Measurements from ENCODE around the gene CHAC1. TPM values are rescaled to one million over a fixed set of nuclear protein-coding genes. Genes with fewer than 3 reads are reported as not detected.
A peak's percentile ranks its signal among the peaks of the same experiment; 100 is the strongest.

The CHAC1 gene
- polyA plus RNA-seq, 3 donors, result 0.15 TPM; not detected in 2

DNA sequence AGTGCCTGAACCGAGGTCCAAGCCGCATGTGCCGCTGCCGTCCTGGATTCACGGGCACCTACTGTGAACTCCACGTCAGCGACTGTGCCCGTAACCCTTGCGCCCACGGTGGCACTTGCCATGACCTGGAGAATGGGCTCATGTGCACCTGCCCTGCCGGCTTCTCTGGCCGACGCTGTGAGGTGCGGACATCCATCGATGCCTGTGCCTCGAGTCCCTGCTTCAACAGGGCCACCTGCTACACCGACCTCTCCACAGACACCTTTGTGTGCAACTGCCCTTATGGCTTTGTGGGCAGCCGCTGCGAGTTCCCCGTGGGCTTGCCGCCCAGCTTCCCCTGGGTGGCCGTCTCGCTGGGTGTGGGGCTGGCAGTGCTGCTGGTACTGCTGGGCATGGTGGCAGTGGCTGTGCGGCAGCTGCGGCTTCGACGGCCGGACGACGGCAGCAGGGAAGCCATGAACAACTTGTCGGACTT is 17.0 kb upstream of the CHAC1 start:
- Mint-ChIP-seq H3K4me1 (peaks cover 33% of the 10 kb centered on the region), H3K27ac (no peak overlapping the region), H3K4me3 (no peak overlapping the region), H3K36me3 (peaks cover 1 to 2% of the 10 kb centered on the region in 2 donors), H3K27me3 (ENCODE audit: low read depth in 3 of 3) (peaks cover 20 to 33% (median 27%) of the 10 kb centered on the region in 3 donors), H3K9me3 (peaks cover 0 to under 1% (median 0%) of the 10 kb centered on the region in 7 donors)
- H3K4me3 ChIP-seq (replicated peaks in 1 of 3; ENCODE audit: low read depth in 2 of 3, low read length in 3 of 3), result no peak overlapping the region
- H3K27ac ChIP-seq (ENCODE audit: low read depth in 1 of 2, low read length in 2 of 2), result no peak overlapping the region
- no peaks in the 10 kb centered on the region for H3K36me3 ChIP-seq (replicated peaks in 1 of 2; ENCODE audit: control insufficient read depth in 1 of 2, insufficient read depth in 2 of 2, low read length in 2 of 2)
- H3K4me1 ChIP-seq (ENCODE audit: control insufficient read depth in 1 of 2, insufficient read depth in 2 of 2, low read length in 2 of 2), result peaks cover 21 to 32% of the 10 kb centered on the region in 2 donors
- peaks cover 6 to 18% of the 10 kb centered on the region in 2 donors for H3K27me3 ChIP-seq (ENCODE audit: control insufficient read depth in 2 of 2, insufficient read depth in 2 of 2, low read length in 2 of 2)
- no peak overlapping the region for H3K4me2 ChIP-seq (replicated peaks; ENCODE audit: extremely low read depth, low read length, poor library complexity, severe bottlenecking)
- DNase-seq, result no peak
- TF ChIP-seq, protein P1, sequence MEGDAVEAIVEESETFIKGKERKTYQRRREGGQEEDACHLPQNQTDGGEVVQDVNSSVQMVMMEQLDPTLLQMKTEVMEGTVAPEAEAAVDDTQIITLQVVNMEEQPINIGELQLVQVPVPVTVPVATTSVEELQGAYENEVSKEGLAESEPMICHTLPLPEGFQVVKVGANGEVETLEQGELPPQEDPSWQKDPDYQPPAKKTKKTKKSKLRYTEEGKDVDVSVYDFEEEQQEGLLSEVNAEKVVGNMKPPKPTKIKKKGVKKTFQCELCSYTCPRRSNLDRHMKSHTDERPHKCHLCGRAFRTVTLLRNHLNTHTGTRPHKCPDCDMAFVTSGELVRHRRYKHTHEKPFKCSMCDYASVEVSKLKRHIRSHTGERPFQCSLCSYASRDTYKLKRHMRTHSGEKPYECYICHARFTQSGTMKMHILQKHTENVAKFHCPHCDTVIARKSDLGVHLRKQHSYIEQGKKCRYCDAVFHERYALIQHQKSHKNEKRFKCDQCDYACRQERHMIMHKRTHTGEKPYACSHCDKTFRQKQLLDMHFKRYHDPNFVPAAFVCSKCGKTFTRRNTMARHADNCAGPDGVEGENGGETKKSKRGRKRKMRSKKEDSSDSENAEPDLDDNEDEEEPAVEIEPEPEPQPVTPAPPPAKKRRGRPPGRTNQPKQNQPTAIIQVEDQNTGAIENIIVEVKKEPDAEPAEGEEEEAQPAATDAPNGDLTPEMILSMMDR (IDR thresholded peaks at IDR 0.05), result no peak
- intact Hi-C loops (cut with micrococcal nuclease), result no loop called here
- no peaks in the 10 kb centered on the region for H3K79me2 ChIP-seq (ENCODE audit: insufficient read depth, low read length)
- peaks cover 0 to 1% of the 10 kb centered on the region in 2 donors for H3K9me3 ChIP-seq (replicated peaks in 1 of 2; ENCODE audit: control insufficient read depth in 1 of 2, insufficient read depth in 1 of 2, low read length in 2 of 2)
- H3K9ac ChIP-seq (ENCODE audit: insufficient read depth, low read length, poor library complexity, severe bottlenecking), result no peak overlapping the region
- no peak overlapping the region for H2AFZ ChIP-seq (ENCODE audit: insufficient read depth, low read depth, low read length, poor library complexity, severe bottlenecking)
- no peaks in the 10 kb centered on the region for H4K20me1 ChIP-seq (ENCODE audit: insufficient read depth, low read length)
- 93% methylated on average over 29 of the region's 31 CpGs for WGBS (ENCODE audit: insufficient coverage)

DNA sequence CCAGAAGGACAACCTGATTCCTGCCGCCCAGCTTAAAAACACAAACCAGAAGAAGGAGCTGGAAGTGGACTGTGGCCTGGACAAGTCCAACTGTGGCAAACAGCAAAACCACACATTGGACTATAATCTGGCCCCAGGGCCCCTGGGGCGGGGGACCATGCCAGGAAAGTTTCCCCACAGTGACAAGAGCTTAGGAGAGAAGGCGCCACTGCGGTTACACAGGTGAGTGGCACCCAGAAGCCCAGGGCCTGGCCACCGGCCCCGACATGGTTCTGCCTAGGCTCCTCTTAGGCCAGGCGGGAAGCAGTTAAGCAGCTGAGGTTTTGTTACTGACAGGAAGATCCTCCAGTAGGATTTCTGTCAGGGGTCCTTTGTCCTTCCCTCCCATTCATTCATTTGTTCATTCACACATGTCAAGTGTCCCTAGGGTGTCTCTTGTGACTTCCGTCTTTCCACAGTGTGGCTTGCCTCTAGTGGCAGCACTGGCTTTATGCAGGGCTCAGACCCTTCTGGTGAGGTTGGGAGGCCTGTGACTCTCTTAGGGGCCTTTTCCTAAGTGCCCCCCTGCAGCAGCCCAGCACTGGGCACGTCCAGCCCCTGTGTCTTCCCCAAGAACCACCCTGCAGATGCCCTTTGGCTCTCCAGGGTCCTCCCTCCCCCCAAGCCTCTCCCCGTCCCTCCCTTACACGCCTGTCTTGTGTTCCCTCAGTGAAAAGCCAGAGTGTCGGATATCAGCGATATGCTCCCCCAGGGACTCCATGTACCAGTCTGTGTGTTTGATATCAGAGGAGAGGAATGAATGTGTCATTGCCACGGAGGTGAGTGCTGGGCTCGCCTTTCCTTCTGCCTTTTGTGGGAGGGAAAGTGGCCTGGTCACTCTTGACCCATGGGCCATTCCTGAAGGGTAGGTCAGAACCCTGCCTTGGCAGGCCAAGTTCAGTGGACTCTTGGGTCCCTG is 16.3 kb upstream of the CHAC1 start:
- TF ChIP-seq, protein P1 (IDR thresholded peaks at IDR 0.05), result no peak
- DNase-seq, result no peak
- Histone ChIP-seq H3K36me3 (replicated peaks in 1 of 2; ENCODE audit: control insufficient read depth in 1 of 2, insufficient read depth in 2 of 2, low read length in 2 of 2) (no peaks in the 10 kb centered on the region), H4K20me1 (ENCODE audit: insufficient read depth, low read length) (no peaks in the 10 kb centered on the region), H3K4me3 (replicated peaks in 1 of 3; ENCODE audit: low read depth in 2 of 3, low read length in 3 of 3) (no peak overlapping the region), H3K4me2 (replicated peaks; ENCODE audit: extremely low read depth, low read length, poor library complexity, severe bottlenecking) (no peak overlapping the region), H3K4me1 (ENCODE audit: control insufficient read depth in 1 of 2, insufficient read depth in 2 of 2, low read length in 2 of 2) (peaks cover 24 to 37% of the 10 kb centered on the region in 2 donors), H3K9me3 (replicated peaks in 1 of 2; ENCODE audit: control insufficient read depth in 1 of 2, insufficient read depth in 1 of 2, low read length in 2 of 2) (no peaks in the 10 kb centered on the region), H3K9ac (ENCODE audit: insufficient read depth, low read length, poor library complexity, severe bottlenecking) (no peak overlapping the region), H2AFZ (ENCODE audit: insufficient read depth, low read depth, low read length, poor library complexity, severe bottlenecking) (no peak overlapping the region), H3K79me2 (ENCODE audit: insufficient read depth, low read length) (no peaks in the 10 kb centered on the region), H3K27ac (ENCODE audit: low read depth in 1 of 2, low read length in 2 of 2) (no peak overlapping the region), H3K27me3 (ENCODE audit: control insufficient read depth in 2 of 2, insufficient read depth in 2 of 2, low read length in 2 of 2) (peaks cover under 1 to 11% of the 10 kb centered on the region in 2 donors)
- WGBS (ENCODE audit: insufficient coverage), result 95% methylated on average over 12 of the region's 15 CpGs
- H3K9me3 Mint-ChIP-seq, result no peaks in the 10 kb centered on the region
- H3K27ac Mint-ChIP-seq, result peak overlapping the region in 2 of 7 donors; percentile 43 to 59
- peaks cover 35% of the 10 kb centered on the region for H3K4me1 Mint-ChIP-seq
- no peaks in the 10 kb centered on the region for H3K36me3 Mint-ChIP-seq
- peaks cover 14 to 26% (median 20%) of the 10 kb centered on the region in 3 donors for H3K27me3 Mint-ChIP-seq (ENCODE audit: low read depth in 3 of 3)
- intact Hi-C loops (cut with micrococcal nuclease), result no loop called here
- H3K4me3 Mint-ChIP-seq, result no peak overlapping the region
